GM23248 (cell line): Measurements from ENCODE around the gene ADARB1.

ENCODE experiments used
- EZH2 ChIP-seq: fragments of 200-600 bp; sonication (generic); IDR thresholded peaks from 2 replicates; pipeline ENCODE4 v1.6.1; 2018; ENCODE audit warnings: antibody characterized with exemption, mild to moderate bottlenecking; ENCODE audit not compliant: insufficient read depth, poor library complexity, severe bottlenecking
- EZH2phosphoT487 ChIP-seq: fragments of 200-600 bp; sonication (generic); IDR thresholded peaks from 2 replicates; pipeline ENCODE4 v1.6.1; 2018; ENCODE audit warnings: antibody characterized with exemption, moderate library complexity, mild to moderate bottlenecking, low read depth; ENCODE audit not compliant: insufficient read depth

DNA sequence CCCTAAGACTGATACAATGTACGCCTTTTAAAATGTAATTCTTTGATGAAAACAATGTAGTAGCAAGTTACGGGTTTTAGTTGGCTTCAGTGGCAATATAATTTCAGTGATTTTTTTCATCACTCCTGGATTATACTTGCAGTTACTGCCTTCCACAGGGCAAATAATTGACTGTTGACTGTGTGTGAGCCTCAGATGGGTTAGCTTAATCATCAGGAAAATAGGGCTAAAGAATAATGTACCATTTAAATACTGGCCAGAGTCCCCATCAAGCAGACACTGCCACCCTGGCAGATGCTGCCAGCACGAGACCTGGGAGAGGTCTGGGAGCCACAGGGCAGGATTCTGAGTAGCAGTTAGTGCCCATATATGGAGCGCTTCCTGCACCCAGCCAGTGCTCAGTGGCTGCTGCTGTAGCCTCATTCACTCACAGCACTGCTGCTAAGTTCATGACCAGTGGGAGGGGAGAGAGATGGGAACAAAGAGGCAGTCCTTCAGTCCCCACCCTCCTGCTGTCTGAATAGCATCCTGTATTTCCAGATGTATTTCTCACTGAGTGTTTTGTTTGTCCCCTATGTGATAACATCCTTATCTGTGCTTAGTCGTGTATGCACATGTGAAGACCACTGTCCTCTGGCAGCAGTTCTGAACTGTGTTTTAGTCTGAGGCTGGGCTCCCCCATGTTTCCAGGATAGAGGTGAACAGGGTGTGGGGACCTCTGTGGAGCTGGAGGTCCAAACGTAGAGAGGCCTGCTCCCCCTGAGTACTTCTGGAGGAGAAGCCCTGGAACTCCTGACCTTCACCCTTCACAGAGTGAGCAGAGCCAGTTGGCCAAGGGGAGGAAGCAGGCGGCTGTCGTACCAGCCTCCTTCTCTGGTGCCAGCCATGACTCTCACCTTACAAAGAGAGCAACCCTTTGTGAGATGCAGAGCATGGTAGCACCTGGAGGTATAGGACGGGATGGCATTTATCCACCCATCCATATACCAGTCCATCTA lies 80.4 kb downstream of the ADARB1 start:
- TF ChIP-seq EZH2: no peak
- no peak for TF ChIP-seq EZH2phosphoT487
